HEK293 (cell line): Measurements from ENCODE around the gene DLEC1.
"Not testable (repeated sequence)": the region's sequence is repeated elsewhere in the genome, so short reads cannot be mapped to it uniquely, and the experiment has no call there.

Experiments used
- CTCF ChIA-PET: fragments of 350-600 bp; formaldehyde crosslinking; extraction: SDS; loops from one replicate; lab custom pipeline; 2021; ENCODE audit warnings: antibody characterized with exemption; lab: Yijun Ruan, JAX
- POLR2A ChIA-PET: fragments of 300-600 bp; formaldehyde crosslinking; extraction: SDS; loops from one replicate; lab custom pipeline; 2020; ENCODE audit warnings: antibody characterized with exemption, inconsistent platforms; lab: Yijun Ruan, JAX
- H3K27ac ChIP-seq: fragments of 200-500 bp; sonication (Bioruptor generic); 2 replicates; pipeline ENCODE4 v1.5.1; 2014; ENCODE audit warnings: low read depth, low read length, control low read depth, inconsistent platforms; ENCODE audit errors: extremely low read depth
- H3K36me3 ChIP-seq, 2 experiments: fragments of 200-500 bp in 1 of 2; sonication (Bioruptor generic) in 1 of 2; 1 replicate in 1 of 2; 2 replicates in 1 of 2; pipeline ENCODE4 v1.5.1; 2014 to 2017; ENCODE audit warnings: inconsistent platforms in 2 of 2, low read length in 2 of 2; ENCODE audit not compliant: control insufficient read depth in 2 of 2, insufficient read depth in 1 of 2
- H3K4me1 ChIP-seq: fragments of 200-500 bp; sonication (Bioruptor generic); 2 replicates; pipeline ENCODE4 v1.5.1; 2014; ENCODE audit warnings: mild to moderate bottlenecking, low read length, inconsistent platforms; ENCODE audit not compliant: control insufficient read depth, insufficient read depth
- H3K4me3 ChIP-seq: 2 replicates; pipeline ENCODE4 v1.5.1; 2011; ENCODE audit warnings: low read depth, mild to moderate bottlenecking, control low read depth, low read length, moderate library complexity
- H3K9me3 ChIP-seq: fragments of 200-500 bp; sonication (Bioruptor generic); 2 replicates; pipeline ENCODE4 v1.5.1; 2014; ENCODE audit warnings: low read depth, low read length, inconsistent platforms; ENCODE audit not compliant: control insufficient read depth, insufficient read depth
- ELK4 ChIP-seq: IDR thresholded peaks from 2 replicates; pipeline ENCODE4 v1.6.1; 2011; ENCODE audit warnings: mild to moderate bottlenecking, low read depth, low read length, borderline replicate concordance
- GFI1B ChIP-seq: fragments of 450-650 bp; formaldehyde crosslinking; IDR thresholded peaks from 2 replicates; pipeline ENCODE4 v1.5.1; 2016; ENCODE audit warnings: missing biosample characterization, missing genetic modification characterization
- HOXC10 ChIP-seq: sonication (generic); formaldehyde crosslinking; IDR thresholded peaks from 2 replicates; pipeline ENCODE4 v1.8.1; 2023; ENCODE audit warnings: mild to moderate bottlenecking, missing genetic modification reagents
- KLF8 ChIP-seq: fragments of 450-650 bp; formaldehyde crosslinking; IDR thresholded peaks from 2 replicates; pipeline ENCODE4 v1.5.1; 2016; ENCODE audit warnings: missing biosample characterization, missing genetic modification characterization
- KLF9 ChIP-seq: fragments of 450-650 bp; formaldehyde crosslinking; IDR thresholded peaks from 2 replicates; pipeline ENCODE4 v1.5.1; 2016; ENCODE audit warnings: missing biosample characterization, missing genetic modification characterization, low read depth
- SALL2 ChIP-seq: fragments of 450-650 bp; formaldehyde crosslinking; IDR thresholded peaks from 2 replicates; pipeline ENCODE4 v1.5.0; 2017; ENCODE audit warnings: missing biosample characterization, mild to moderate bottlenecking, missing genetic modification characterization, borderline replicate concordance
- YY2 ChIP-seq: fragments of 450-650 bp; formaldehyde crosslinking; IDR thresholded peaks from 2 replicates; pipeline ENCODE4 v1.5.1; 2016; ENCODE audit warnings: missing biosample characterization, missing genetic modification characterization
- ZBTB21 ChIP-seq: fragments of 450-650 bp; formaldehyde crosslinking; IDR thresholded peaks from 2 replicates; pipeline ENCODE4 v1.5.1; 2017; ENCODE audit warnings: missing biosample characterization, missing genetic modification characterization
- ZBTB7A ChIP-seq: fragments of 450-650 bp; formaldehyde crosslinking; IDR thresholded peaks from 2 replicates; pipeline ENCODE4 v1.5.1; 2016; ENCODE audit warnings: low read depth, missing biosample characterization, missing genetic modification characterization
- ZNF184 ChIP-seq: fragments of 450-650 bp; IDR thresholded peaks from 2 replicates; pipeline ENCODE4 v1.5.1; 2018; ENCODE audit warnings: missing biosample characterization, mild to moderate bottlenecking, missing genetic modification characterization
- ZNF19 ChIP-seq: fragments of 450-650 bp; formaldehyde crosslinking; IDR thresholded peaks from 2 replicates; pipeline ENCODE4; 2016; ENCODE audit warnings: missing biosample characterization, missing genetic modification characterization, low read depth
- ZNF239 ChIP-seq: fragments of 450-650 bp; formaldehyde crosslinking; IDR thresholded peaks from 2 replicates; pipeline ENCODE4 v1.5.1; 2016; ENCODE audit warnings: missing biosample characterization, missing genetic modification characterization
- ZNF292 ChIP-seq: fragments of 450-650 bp; formaldehyde crosslinking; IDR thresholded peaks from 2 replicates; pipeline ENCODE4 v1.5.1; 2016; ENCODE audit warnings: low read depth, missing biosample characterization, missing genetic modification characterization, borderline replicate concordance
- ZNF302 ChIP-seq: fragments of 450-650 bp; formaldehyde crosslinking; IDR thresholded peaks from 2 replicates; pipeline ENCODE4 v1.5.1; 2016; ENCODE audit warnings: missing biosample characterization, missing genetic modification characterization, low read depth
- ZNF350 ChIP-seq: fragments of 450-650 bp; formaldehyde crosslinking; IDR thresholded peaks from 2 replicates; pipeline ENCODE4 v1.5.0; 2017; ENCODE audit warnings: missing biosample characterization, mild to moderate bottlenecking, missing genetic modification characterization
- ZNF362 ChIP-seq: fragments of 450-650 bp; formaldehyde crosslinking; IDR thresholded peaks from 2 replicates; pipeline ENCODE4 v1.5.1; 2016; ENCODE audit warnings: missing biosample characterization, missing genetic modification characterization
- ZNF366 ChIP-seq: fragments of 450-650 bp; formaldehyde crosslinking; conservative IDR thresholded peaks from 2 replicates; pipeline ENCODE4 v1.5.1; 2016; ENCODE audit warnings: missing biosample characterization, missing genetic modification characterization
- ZNF391 ChIP-seq: fragments of 450-650 bp; formaldehyde crosslinking; IDR thresholded peaks from 2 replicates; pipeline ENCODE4 v1.5.1; 2016; ENCODE audit warnings: low read depth, missing biosample characterization, missing genetic modification characterization, borderline replicate concordance
- ZNF449 ChIP-seq: fragments of 450-650 bp; formaldehyde crosslinking; IDR thresholded peaks from 2 replicates; pipeline ENCODE4 v1.5.1; 2017; ENCODE audit warnings: missing biosample characterization, mild to moderate bottlenecking, missing genetic modification characterization, moderate library complexity
- ZNF530 ChIP-seq: fragments of 450-650 bp; formaldehyde crosslinking; IDR thresholded peaks from 2 replicates; pipeline ENCODE4 v1.5.1; 2016; ENCODE audit warnings: low read depth, missing biosample characterization, missing genetic modification characterization
- ZNF776 ChIP-seq: fragments of 450-650 bp; formaldehyde crosslinking; IDR thresholded peaks from 2 replicates; pipeline ENCODE4 v1.5.0; 2017; ENCODE audit warnings: missing biosample characterization, missing genetic modification characterization, borderline replicate concordance
- ZNF792 ChIP-seq: fragments of 450-650 bp; formaldehyde crosslinking; IDR thresholded peaks from 2 replicates; pipeline ENCODE4 v1.5.1; 2016; ENCODE audit warnings: missing biosample characterization, missing genetic modification characterization
- ZXDB ChIP-seq: fragments of 450-650 bp; formaldehyde crosslinking; IDR thresholded peaks from 2 replicates; pipeline ENCODE4 v1.5.1; 2016; ENCODE audit warnings: missing biosample characterization, missing genetic modification characterization

The DLEC1 gene

GRCh38 chr3:38085943-38086324, 46.9 kb downstream of the DLEC1 start:
- H3K4me1 ChIP-seq = no peaks in the 10 kb centered on the region
- H3K9me3 ChIP-seq = no peaks in the 10 kb centered on the region
- TF ChIP-seq ZNF350 (no peak), ZNF292 (no peak), ZBTB21 (tag by site-specific recombination) (no peak), ZNF302 (tag by site-specific recombination) (no peak), ZNF362 (no peak), ZNF776 (no peak), ZXDB (no peak)
- ChIA-PET POLR2A (no interaction called here), CTCF (no interaction called here)
- no peak overlapping the region for H3K4me3 ChIP-seq
- H3K27ac ChIP-seq = no peak overlapping the region
- no peaks in the 10 kb centered on the region for H3K36me3 ChIP-seq

GRCh38 chr3:38086496-38086895, 47.5 kb downstream of the DLEC1 start:
- TF ChIP-seq ZNF366 (tag by site-specific recombination) (no peak), ELK4 (no peak), ZNF19 (tag by site-specific recombination) (no peak), ZBTB7A (tag by site-specific recombination) (no peak), GFI1B (tag by site-specific recombination) (no peak), HOXC10 (CRISPR knock-in tag) (no peak), KLF8 (tag by site-specific recombination) (no peak), SALL2 (tag by site-specific recombination) (no peak), ZNF449 (tag by site-specific recombination) (no peak), ZNF350 (no peak), ZNF530 (tag by site-specific recombination) (no peak), ZNF792 (tag by site-specific recombination) (no peak), YY2 (no peak), KLF9 (tag by site-specific recombination) (no peak), ZNF391 (tag by site-specific recombination) (no peak), ZNF239 (no peak), ZNF184 (tag by site-specific recombination) (no peak)
- H3K4me3 ChIP-seq = no peak overlapping the region
- no peak overlapping the region for H3K27ac ChIP-seq
- CTCF ChIA-PET = no interaction called here
- POLR2A ChIA-PET = no interaction called here
- no peaks in the 10 kb centered on the region for H3K4me1 ChIP-seq
- no peaks in the 10 kb centered on the region for H3K9me3 ChIP-seq
- H3K36me3 ChIP-seq = no peaks in the 10 kb centered on the region

GRCh38 chr3:38087278-38087677, 48.3 kb downstream of the DLEC1 start:
- H3K36me3 ChIP-seq, H3K4me1 ChIP-seq, CTCF ChIA-PET, POLR2A ChIA-PET, H3K27ac ChIP-seq, H3K4me3 ChIP-seq, H3K9me3 ChIP-seq: not testable (repeated sequence)
